OCI-LY1 (cell line): Measurements from ENCODE around the gene ZNF609.

Source experiments
- H2AFZ ChIP-seq: fragments of 200-600 bp; sonication (generic), shearing (Covaris generic); 2 replicates; pipeline ENCODE4 v1.6.0; 2014; ENCODE audit warnings: antibody characterized with exemption, mild to moderate bottlenecking, low read length
- H3F3A ChIP-seq: fragments of 200-600 bp; sonication (generic), shearing (Covaris generic); 2 replicates; pipeline ENCODE4 v1.6.0; 2014; ENCODE audit warnings: mild to moderate bottlenecking, antibody characterized with exemption, low read length, moderate library complexity; ENCODE audit not compliant: insufficient read depth
- H3K27ac ChIP-seq: fragments of 200-600 bp; sonication (generic); 2 replicates; pipeline ENCODE4 v1.5.1; 2014; ENCODE audit warnings: low read length, mixed run types, mild to moderate bottlenecking, low read depth; ENCODE audit not compliant: poor library complexity, severe bottlenecking
- H3K27me3 ChIP-seq: fragments of 200-600 bp; sonication (generic); 2 replicates; pipeline ENCODE4 v1.6.0; 2014; ENCODE audit warnings: antibody characterized with exemption, mild to moderate bottlenecking, low read length, moderate library complexity; ENCODE audit not compliant: insufficient read depth
- H3K36me3 ChIP-seq: fragments of 200-600 bp; sonication (generic); 2 replicates; pipeline ENCODE4 v1.6.1; 2014; ENCODE audit warnings: mild to moderate bottlenecking, antibody characterized with exemption, low read length, moderate library complexity, mixed read lengths; ENCODE audit not compliant: insufficient read depth
- H3K4me1 ChIP-seq: fragments of 200-600 bp; sonication (generic); 2 replicates; pipeline ENCODE4 v1.5.1; 2014; ENCODE audit warnings: mild to moderate bottlenecking, low read length, moderate library complexity; ENCODE audit not compliant: insufficient read depth, severe bottlenecking
- H3K4me2 ChIP-seq: fragments of 200-600 bp; sonication (generic), shearing (Covaris generic); 2 replicates; pipeline ENCODE4 v1.6.1; 2014; ENCODE audit warnings: low read length
- H3K4me3 ChIP-seq: fragments of 200-600 bp; sonication (generic); 2 replicates; pipeline ENCODE4 v1.5.1; 2014; ENCODE audit warnings: low read length, low read depth, mild to moderate bottlenecking, mixed read lengths; ENCODE audit not compliant: poor library complexity, severe bottlenecking
- H3K79me2 ChIP-seq: fragments of 200-600 bp; shearing (Covaris generic); 2 replicates; pipeline ENCODE4 v1.6.1; 2016; ENCODE audit warnings: mixed run types, low read length, mixed read lengths; ENCODE audit not compliant: insufficient read depth
- H3K9ac ChIP-seq: fragments of 200-600 bp; sonication (generic), shearing (Covaris generic); 2 replicates; pipeline ENCODE4 v1.6.1; 2014; ENCODE audit warnings: mild to moderate bottlenecking, low read length, mixed read lengths
- H3K9me2 ChIP-seq: fragments of 200-600 bp; sonication (generic), shearing (Covaris generic); 2 replicates; pipeline ENCODE4 v1.6.1; 2014; ENCODE audit warnings: low read depth, mild to moderate bottlenecking, low read length, mixed read lengths
- H3K9me3 ChIP-seq: fragments of 200-600 bp; shearing (Covaris generic); 2 replicates; pipeline ENCODE4 v1.6.1; 2014; ENCODE audit warnings: low read length, mixed read lengths
- H4K20me1 ChIP-seq: fragments of 200-600 bp; sonication (generic), shearing (Covaris generic); 2 replicates; pipeline ENCODE4 v1.6.0; 2016; ENCODE audit warnings: mild to moderate bottlenecking, low read length; ENCODE audit not compliant: insufficient read depth
- EZH2 ChIP-seq: fragments of 200-600 bp; sonication (generic), shearing (Covaris generic); IDR thresholded peaks from 2 replicates; pipeline ENCODE4 v1.8.0; 2017; ENCODE audit warnings: borderline replicate concordance, mixed run types, mild to moderate bottlenecking, antibody characterized with exemption, low read length, moderate library complexity, mixed read lengths
- TF ChIP-seq, protein P1 (sequence below): fragments of 200-600 bp; sonication (generic), shearing (Covaris generic); IDR thresholded peaks from 2 replicates; pipeline ENCODE4 v1.5.1; 2017; ENCODE audit warnings: mild to moderate bottlenecking, antibody characterized with exemption, low read length, moderate library complexity, mixed read lengths

The ZNF609 gene

DNA sequence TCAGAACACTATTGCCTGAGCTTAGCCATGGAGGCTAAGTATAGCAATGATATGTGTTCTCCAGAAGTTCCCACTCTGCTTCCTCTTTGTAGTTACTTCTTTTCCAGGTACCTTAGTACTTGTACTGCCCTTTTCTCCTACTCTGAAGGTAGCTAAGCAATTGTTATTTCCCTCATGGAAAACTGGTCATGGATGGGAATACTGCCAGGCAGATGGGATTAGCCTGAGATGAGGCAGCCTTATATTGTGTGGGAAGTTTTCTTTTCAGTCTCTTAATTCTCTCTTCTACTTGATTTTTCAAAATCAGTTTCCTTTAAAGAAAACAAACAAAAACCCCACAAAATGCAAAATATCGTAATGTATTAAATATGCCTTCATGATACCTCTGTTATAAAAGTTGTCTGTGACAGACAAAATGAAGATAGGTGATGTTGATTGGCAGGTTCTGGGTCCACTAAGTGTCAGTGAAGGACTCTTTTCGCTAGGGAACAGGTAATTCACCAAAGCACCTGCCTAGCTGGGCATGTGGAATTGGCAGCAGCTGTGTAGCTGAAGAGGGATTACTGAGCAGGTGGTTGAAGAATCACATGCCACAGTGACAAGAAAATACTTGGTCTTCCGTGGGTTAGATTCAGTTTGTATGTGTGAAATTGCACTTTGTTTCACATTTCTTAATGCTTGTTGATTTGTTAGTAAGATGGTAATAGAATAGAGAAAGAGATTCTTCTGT is 4.1 kb downstream of the ZNF609 start:
- Histone ChIP-seq H3K27ac (no peak overlapping the region), H3K9me3 (no peaks in the 10 kb centered on the region), H3F3A (no peaks in the 10 kb centered on the region), H3K4me2 (peak overlapping the region; percentile 13; the same call in 1 of the 2 replicates), H3K9me2 (no peaks in the 10 kb centered on the region), H3K36me3 (peaks cover 20% of the 10 kb centered on the region), H3K4me1 (peaks cover 46% of the 10 kb centered on the region), H4K20me1 (no peaks in the 10 kb centered on the region), H3K9ac (no peak overlapping the region), H3K4me3 (no peak overlapping the region), H3K79me2 (peaks cover 62% of the 10 kb centered on the region), H2AFZ (no peak overlapping the region), H3K27me3 (no peaks in the 10 kb centered on the region)
- TF ChIP-seq, protein P1, sequence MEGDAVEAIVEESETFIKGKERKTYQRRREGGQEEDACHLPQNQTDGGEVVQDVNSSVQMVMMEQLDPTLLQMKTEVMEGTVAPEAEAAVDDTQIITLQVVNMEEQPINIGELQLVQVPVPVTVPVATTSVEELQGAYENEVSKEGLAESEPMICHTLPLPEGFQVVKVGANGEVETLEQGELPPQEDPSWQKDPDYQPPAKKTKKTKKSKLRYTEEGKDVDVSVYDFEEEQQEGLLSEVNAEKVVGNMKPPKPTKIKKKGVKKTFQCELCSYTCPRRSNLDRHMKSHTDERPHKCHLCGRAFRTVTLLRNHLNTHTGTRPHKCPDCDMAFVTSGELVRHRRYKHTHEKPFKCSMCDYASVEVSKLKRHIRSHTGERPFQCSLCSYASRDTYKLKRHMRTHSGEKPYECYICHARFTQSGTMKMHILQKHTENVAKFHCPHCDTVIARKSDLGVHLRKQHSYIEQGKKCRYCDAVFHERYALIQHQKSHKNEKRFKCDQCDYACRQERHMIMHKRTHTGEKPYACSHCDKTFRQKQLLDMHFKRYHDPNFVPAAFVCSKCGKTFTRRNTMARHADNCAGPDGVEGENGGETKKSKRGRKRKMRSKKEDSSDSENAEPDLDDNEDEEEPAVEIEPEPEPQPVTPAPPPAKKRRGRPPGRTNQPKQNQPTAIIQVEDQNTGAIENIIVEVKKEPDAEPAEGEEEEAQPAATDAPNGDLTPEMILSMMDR, result no peak
- TF ChIP-seq EZH2, result no peak

DNA sequence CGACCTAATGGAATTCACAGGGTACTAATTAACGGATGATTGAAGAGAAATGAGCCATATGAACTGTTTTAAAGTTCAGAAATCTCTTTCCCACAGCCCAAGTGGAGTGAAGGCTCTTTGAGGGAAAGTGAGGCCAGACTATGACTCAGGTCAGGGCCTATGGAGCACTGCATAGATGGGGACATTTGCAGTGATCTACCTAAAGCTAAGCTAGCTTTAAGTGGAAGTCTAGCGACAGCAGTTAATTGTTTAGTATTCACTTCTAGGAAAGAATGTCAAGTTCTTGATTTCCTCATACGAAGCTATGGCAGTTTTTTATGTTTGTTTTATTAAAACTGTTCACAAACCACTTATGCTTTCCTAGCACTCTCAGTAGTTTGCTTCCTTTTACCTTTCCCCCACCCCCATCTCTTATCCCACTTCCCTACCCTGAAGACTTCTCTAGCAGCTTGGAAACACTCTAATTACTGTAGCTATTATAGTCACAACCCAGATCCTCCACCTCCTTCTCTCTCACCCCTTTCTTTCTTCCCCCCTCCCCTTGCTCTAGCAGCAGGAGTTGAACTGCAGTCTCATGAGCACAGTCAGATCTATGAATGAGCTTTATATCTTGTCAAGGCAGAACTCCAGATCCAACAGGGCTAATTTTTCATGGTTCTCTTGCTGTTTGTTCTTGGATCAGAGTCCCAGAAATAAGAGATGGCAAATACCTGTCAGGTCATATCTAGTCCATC is 6.2 kb downstream of the ZNF609 start:
- H3K9me2 ChIP-seq, result no peaks in the 10 kb centered on the region
- H4K20me1 ChIP-seq, result no peaks in the 10 kb centered on the region
- H3K4me2 ChIP-seq, result no peak overlapping the region
- no peak for TF ChIP-seq EZH2
- TF ChIP-seq, protein P1, result no peak
- H3K4me3 ChIP-seq, result no peak overlapping the region
- H3K9ac ChIP-seq, result no peak overlapping the region
- no peaks in the 10 kb centered on the region for H3K9me3 ChIP-seq
- peaks cover 32% of the 10 kb centered on the region for H3K36me3 ChIP-seq
- no peak overlapping the region for H2AFZ ChIP-seq
- H3F3A ChIP-seq, result no peaks in the 10 kb centered on the region
- peaks cover 34% of the 10 kb centered on the region for H3K4me1 ChIP-seq
- H3K27ac ChIP-seq, result no peak overlapping the region
- H3K27me3 ChIP-seq, result no peaks in the 10 kb centered on the region
- H3K79me2 ChIP-seq, result peaks cover 69% of the 10 kb centered on the region

- H3K4me3 ChIP-seq, result no peak overlapping the region
- H3K36me3 ChIP-seq, result peaks cover 26% of the 10 kb centered on the region
- no peaks in the 10 kb centered on the region for H3K27me3 ChIP-seq
- H3K79me2 ChIP-seq, result peaks cover 43% of the 10 kb centered on the region
- no peak overlapping the region for H3K27ac ChIP-seq
- H3K9me2 ChIP-seq, result no peaks in the 10 kb centered on the region
- H2AFZ ChIP-seq, result no peak overlapping the region
- H3K4me2 ChIP-seq, result no peak overlapping the region
- no peaks in the 10 kb centered on the region for H3F3A ChIP-seq
- 0 out of 2 replicates have a peak, but pooled peaks cover 2% of the 10 kb centered on the region for H4K20me1 ChIP-seq
- no peaks in the 10 kb centered on the region for H3K9me3 ChIP-seq
- no peak for TF ChIP-seq EZH2
- TF ChIP-seq, protein P1, result no peak
- H3K4me1 ChIP-seq, result no peaks in the 10 kb centered on the region
- no peak overlapping the region for H3K9ac ChIP-seq
Observed at GRCh38 chr15:64472161-64472560, 11.8 kb downstream of the ZNF609 start.
